NT2/D1 (cell line): ENCODE data around the gene SLC10A1.

Experiments
- SUZ12 ChIP-seq: IDR thresholded peaks from 2 replicates; pipeline ENCODE4 v1.6.1; 2011; ENCODE audit not compliant: insufficient read length, insufficient read depth; ENCODE audit errors: extremely low read depth
- YY1 ChIP-seq: IDR thresholded peaks from 2 replicates; pipeline ENCODE4 v1.6.1; 2011; ENCODE audit not compliant: insufficient read length, insufficient read depth
- ZNF274 ChIP-seq: IDR thresholded peaks from 2 replicates; pipeline ENCODE4 v1.6.1; 2011; ENCODE audit warnings: mild to moderate bottlenecking, low read depth, low read length

DNA sequence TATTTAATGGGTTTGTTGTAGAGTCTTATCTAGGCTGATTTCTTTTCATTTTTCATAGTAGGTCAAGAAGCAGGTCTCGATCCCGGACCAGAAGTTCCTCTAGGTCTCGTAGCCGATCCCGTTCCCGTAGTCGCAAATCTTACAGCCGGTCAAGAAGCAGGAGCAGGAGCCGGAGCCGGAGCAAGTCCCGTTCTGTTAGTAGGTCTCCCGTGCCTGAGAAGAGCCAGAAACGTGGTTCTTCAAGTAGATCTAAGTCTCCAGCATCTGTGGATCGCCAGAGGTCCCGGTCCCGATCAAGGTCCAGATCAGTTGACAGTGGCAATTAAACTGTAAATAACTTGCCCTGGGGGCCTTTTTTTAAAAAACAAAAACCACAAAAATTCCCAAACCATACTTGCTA, 25.9 kb downstream of the SLC10A1 start:
- TF ChIP-seq ZNF274 = no peak
- no peak for TF ChIP-seq YY1
- TF ChIP-seq SUZ12 = no peak
